Cardiac fibroblast (primary cell): ENCODE measurements around the gene PBX2.
"Not testable (repeated sequence)": the region's sequence is repeated elsewhere in the genome, so short reads cannot be mapped to it uniquely, and the experiment has no call there.

Experiments
- DNase-seq, 2 donors: peaks; one replicate each; pipeline versions ENCODE4 v3.0.0 to v3.0.0-alpha.2; 2010; ENCODE audit warnings: low read depth in 2 of 2
- H3K4me3 ChIP-seq, 2 donors: replicated peaks in 1 of 2; 1 replicate in 1 of 2; 2 replicates in 1 of 2; pipeline ENCODE4 v1.5.1; 2011; ENCODE audit warnings: low read depth in 2 of 2, low read length in 2 of 2, mild to moderate bottlenecking in 2 of 2, moderate library complexity in 1 of 2
- CTCF ChIP-seq: IDR thresholded peaks from one replicate; pipeline ENCODE4 v1.5.1; 2011; ENCODE audit warnings: low read depth, mild to moderate bottlenecking, low read length, inconsistent platforms

Gene PBX2

GRCh38 chr6:32214126-32214525 is 24.1 kb upstream of the PBX2 start:
- no peak overlapping the region for H3K4me3 ChIP-seq
- no peak for TF ChIP-seq CTCF
- no peak for DNase-seq

GRCh38 chr6:32213649-32214048 is 23.6 kb upstream of the PBX2 start:
- no peak for DNase-seq
- no peak overlapping the region for H3K4me3 ChIP-seq
- no peak for TF ChIP-seq CTCF

GRCh38 chr6:32212076-32212760 is 22.2 kb upstream of the PBX2 start:
- no peak for TF ChIP-seq CTCF
- DNase-seq: no peak
- no peak overlapping the region for H3K4me3 ChIP-seq

GRCh38 chr6:32211432-32211831 is 21.4 kb upstream of the PBX2 start:
- not testable (repeated sequence) for H3K4me3 ChIP-seq, DNase-seq

GRCh38 chr6:32210191-32210601 is 20.2 kb upstream of the PBX2 start:
- no peak for DNase-seq

GRCh38 chr6:32208996-32209395 is 19.0 kb upstream of the PBX2 start:
- no peak overlapping the region for H3K4me3 ChIP-seq
- no peak for DNase-seq
- TF ChIP-seq CTCF: no peak

More at GRCh38 chr6:32210191-32210601, 20.2 kb upstream of the PBX2 start:
- no peak overlapping the region for H3K4me3 ChIP-seq
- no peak for TF ChIP-seq CTCF

- no peak for DNase-seq
- no peak overlapping the region for H3K4me3 ChIP-seq
- no peak for TF ChIP-seq CTCF
Observed at GRCh38 chr6:32204268-32204715, 14.3 kb upstream of the PBX2 start.
